Mesenchymal stem cell (in vitro differentiated cells and primary cell): ENCODE data around the gene SULT1E1.

ENCODE experiments used
- DNase-seq: peaks from one replicate; pipeline ENCODE4 v3.0.0-alpha.2; 2013
- H2AFZ ChIP-seq: one replicate; pipeline ENCODE4 v1.6.1; 2013; ENCODE audit warnings: low read depth, mild to moderate bottlenecking, control low read depth, inconsistent platforms, low read length, moderate library complexity
- H2AK5ac ChIP-seq: 2 replicates; pipeline ENCODE4 v1.6.1; 2013; ENCODE audit warnings: low read length, moderate library complexity, mild to moderate bottlenecking, inconsistent platforms; ENCODE audit not compliant: severe bottlenecking
- H2BK120ac ChIP-seq: one replicate; pipeline ENCODE4 v1.6.1; 2013; ENCODE audit warnings: low read depth, mild to moderate bottlenecking, inconsistent platforms, low read length, moderate library complexity
- H2BK12ac ChIP-seq, 2 experiments: one replicate each; pipeline ENCODE4 v1.6.1; 2013; ENCODE audit warnings: inconsistent platforms in 2 of 2, low read length in 2 of 2, mild to moderate bottlenecking in 2 of 2, moderate library complexity in 2 of 2, control low read depth in 1 of 2
- H2BK15ac ChIP-seq: one replicate; pipeline ENCODE4 v1.6.1; 2013; ENCODE audit warnings: mild to moderate bottlenecking, low read depth, inconsistent platforms; ENCODE audit not compliant: poor library complexity, severe bottlenecking
- H2BK5ac ChIP-seq: 2 replicates; pipeline ENCODE4 v1.6.1; 2013; ENCODE audit warnings: low read depth, mild to moderate bottlenecking, low read length, control low read depth, inconsistent platforms; ENCODE audit not compliant: poor library complexity, severe bottlenecking
- H3K14ac ChIP-seq, 2 experiments: one replicate each; pipeline ENCODE4 v1.6.1; 2013; ENCODE audit warnings: inconsistent platforms in 2 of 2, low read length in 2 of 2, control low read depth in 1 of 2, mild to moderate bottlenecking in 1 of 2, moderate library complexity in 1 of 2
- H3K18ac ChIP-seq, 2 experiments: one replicate each; pipeline ENCODE4 v1.6.1; 2013; ENCODE audit warnings: inconsistent platforms in 2 of 2, low read length in 2 of 2, control low read depth in 1 of 2, low read depth in 1 of 2, mild to moderate bottlenecking in 1 of 2
- H3K23ac ChIP-seq, 2 experiments: one replicate each; pipeline ENCODE4 v1.6.1; 2013; ENCODE audit warnings: inconsistent platforms in 2 of 2, low read length in 2 of 2, mild to moderate bottlenecking in 2 of 2, moderate library complexity in 2 of 2, control low read depth in 1 of 2
- H3K27ac ChIP-seq: 2 replicates; pipeline ENCODE4 v1.5.1; 2013; ENCODE audit warnings: mild to moderate bottlenecking, moderate library complexity, low read length, control low read depth, inconsistent platforms; ENCODE audit not compliant: poor library complexity, severe bottlenecking
- H3K27me3 ChIP-seq, 2 experiments: 2 replicates each; pipeline versions ENCODE4 v1.6.1 to v1.7.0; 2013; ENCODE audit warnings: low read length in 2 of 2, mild to moderate bottlenecking in 2 of 2, moderate library complexity in 2 of 2, control low read depth in 1 of 2, inconsistent platforms in 1 of 2; ENCODE audit not compliant: control insufficient read depth in 1 of 2, insufficient read depth in 1 of 2
- H3K36me3 ChIP-seq, 2 experiments: 2 replicates each; pipeline versions ENCODE4 v1.6.1 to v1.7.0; 2013; ENCODE audit warnings: low read length in 2 of 2, control low read depth in 1 of 2, inconsistent platforms in 1 of 2, low read depth in 1 of 2, mild to moderate bottlenecking in 1 of 2; ENCODE audit not compliant: insufficient read depth in 2 of 2, control insufficient read depth in 1 of 2
- H3K4ac ChIP-seq, 2 experiments: one replicate each; pipeline ENCODE4 v1.6.1; 2013; ENCODE audit warnings: inconsistent platforms in 2 of 2, low read length in 2 of 2, mild to moderate bottlenecking in 2 of 2, moderate library complexity in 2 of 2, control low read depth in 1 of 2, low read depth in 1 of 2
- H3K4me1 ChIP-seq: 2 replicates; pipeline ENCODE4 v1.6.1; 2013; ENCODE audit warnings: low read depth, low read length, control low read depth; ENCODE audit not compliant: control insufficient read depth, insufficient read depth
- H3K4me2 ChIP-seq: 2 replicates; pipeline ENCODE4 v1.6.1; 2013; ENCODE audit warnings: low read length, mild to moderate bottlenecking, inconsistent platforms; ENCODE audit not compliant: poor library complexity, severe bottlenecking
- H3K4me3 ChIP-seq, 2 experiments: 2 replicates each; pipeline versions ENCODE4 v1.5.1 to v1.7.0; 2013; ENCODE audit warnings: low read length in 2 of 2, mild to moderate bottlenecking in 2 of 2, control low read depth in 1 of 2, low read depth in 1 of 2; ENCODE audit not compliant: insufficient read depth in 1 of 2
- H3K79me1 ChIP-seq: replicated peaks from 2 replicates; pipeline ENCODE4 v1.6.1; 2013; ENCODE audit warnings: mild to moderate bottlenecking, control low read depth, low read length, inconsistent platforms; ENCODE audit not compliant: poor library complexity, severe bottlenecking
- H3K9ac ChIP-seq: 2 replicates; pipeline ENCODE4 v1.7.0; 2013; ENCODE audit warnings: mild to moderate bottlenecking, low read length, moderate library complexity
- H3K9me3 ChIP-seq: 2 replicates; pipeline ENCODE4 v1.7.0; 2013; ENCODE audit warnings: mild to moderate bottlenecking, low read length; ENCODE audit not compliant: control insufficient read depth
- H4K8ac ChIP-seq: one replicate; pipeline ENCODE4 v1.6.1; 2013; ENCODE audit warnings: inconsistent platforms, mild to moderate bottlenecking, low read length, moderate library complexity
- H4K91ac ChIP-seq: one replicate; pipeline ENCODE4 v1.6.1; 2013; ENCODE audit warnings: mild to moderate bottlenecking, low read length, inconsistent platforms
- WGBS: methylation state at CpG from one replicate; pipeline ENCODE4 v1.1.7; 2013; ENCODE audit warnings: mixed read lengths; 5-methylcytosine and 5-hydroxymethylcytosine counted together

Gene SULT1E1

GRCh38 chr4:69894721-69895120 is 34.8 kb upstream of the SULT1E1 start:
- Histone ChIP-seq H3K9ac (no peak overlapping the region), H3K4me1 (no peaks in the 10 kb centered on the region), H2BK5ac (no peak overlapping the region), H3K4ac (no peak overlapping the region), H3K4me2 (no peak overlapping the region), H3K36me3 (no peaks in the 10 kb centered on the region), H4K91ac (no peak overlapping the region), H2BK120ac (no peak overlapping the region), H3K27me3 (peaks cover 0 to 3% of the 10 kb centered on the region in 2 experiments), H3K23ac (no peak overlapping the region), H3K18ac (no peak overlapping the region), H3K14ac (no peak overlapping the region), H4K8ac (no peak overlapping the region), H2BK12ac (no peak overlapping the region), H3K27ac (no peak overlapping the region), H3K79me1 (no peaks in the 10 kb centered on the region), H2AK5ac (no peak overlapping the region), H2AFZ (no peak overlapping the region), H3K9me3 (no peaks in the 10 kb centered on the region), H3K4me3 (no peak overlapping the region), H2BK15ac (no peak overlapping the region)
- DNase-seq = no peak
- 96% methylated on average over 3 of the region's 3 CpGs for WGBS

- Histone ChIP-seq H2AFZ (no peak overlapping the region), H3K23ac (no peak overlapping the region), H3K18ac (no peak overlapping the region), H2BK12ac (no peak overlapping the region), H3K36me3 (no peaks in the 10 kb centered on the region), H3K4me2 (no peak overlapping the region), H3K9ac (no peak overlapping the region), H3K79me1 (no peaks in the 10 kb centered on the region), H3K4me1 (no peaks in the 10 kb centered on the region), H2AK5ac (no peak overlapping the region), H3K4me3 (no peak overlapping the region), H2BK5ac (no peak overlapping the region), H3K27me3 (peaks cover 0 to 3% of the 10 kb centered on the region in 2 experiments), H3K4ac (no peak overlapping the region), H4K91ac (no peak overlapping the region), H2BK15ac (no peak overlapping the region), H3K14ac (no peak overlapping the region), H2BK120ac (no peak overlapping the region), H4K8ac (no peak overlapping the region), H3K27ac (no peak overlapping the region), H3K9me3 (no peaks in the 10 kb centered on the region)
- WGBS = 100% methylated on average over 2 of the region's 5 CpGs
- no peak for DNase-seq
Measured at GRCh38 chr4:69894186-69894585, 34.2 kb upstream of the SULT1E1 start.

GRCh38 chr4:69888336-69888735 is 28.4 kb upstream of the SULT1E1 start:
- Histone ChIP-seq H2BK12ac (no peak overlapping the region), H3K23ac (no peak overlapping the region), H3K9me3 (no peaks in the 10 kb centered on the region), H4K91ac (no peak overlapping the region), H4K8ac (no peak overlapping the region), H2BK15ac (no peak overlapping the region), H3K4me1 (no peaks in the 10 kb centered on the region), H3K4ac (no peak overlapping the region), H2BK5ac (no peak overlapping the region), H3K27me3 (peaks cover 0 to under 1% of the 10 kb centered on the region in 2 experiments), H3K18ac (no peak overlapping the region), H2BK120ac (no peak overlapping the region), H2AK5ac (no peak overlapping the region), H2AFZ (no peak overlapping the region), H3K9ac (no peak overlapping the region), H3K36me3 (no peaks in the 10 kb centered on the region), H3K79me1 (no peaks in the 10 kb centered on the region), H3K4me3 (no peak overlapping the region), H3K4me2 (no peak overlapping the region), H3K27ac (no peak overlapping the region), H3K14ac (no peak overlapping the region)
- DNase-seq = peak; percentile 17

GRCh38 chr4:69882150-69882549 is 22.2 kb upstream of the SULT1E1 start:
- Histone ChIP-seq H3K27ac (no peak overlapping the region), H4K8ac (no peak overlapping the region), H3K23ac (no peak overlapping the region), H3K4me3 (no peak overlapping the region), H3K4me1 (no peaks in the 10 kb centered on the region), H3K9me3 (no peaks in the 10 kb centered on the region), H2AFZ (no peak overlapping the region), H3K18ac (no peak overlapping the region), H3K14ac (no peak overlapping the region), H2BK5ac (no peak overlapping the region), H2BK120ac (no peak overlapping the region), H2BK15ac (no peak overlapping the region), H3K4me2 (no peak overlapping the region), H4K91ac (no peak overlapping the region), H2AK5ac (no peak overlapping the region), H3K27me3 (no peaks in the 10 kb centered on the region), H3K36me3 (no peaks in the 10 kb centered on the region), H3K4ac (no peak overlapping the region), H3K9ac (no peak overlapping the region), H2BK12ac (no peak overlapping the region), H3K79me1 (no peaks in the 10 kb centered on the region)
- DNase-seq = no peak
